Measurements from ENCODE around the gene PXDC1. TPM values are rescaled to one million over a fixed set of nuclear protein-coding genes. Genes with fewer than 3 reads are reported as not detected.

The PXDC1 gene
- total RNA-seq, 1 donor from 2014 or later = 231 TPM

GRCh38 chr6:3740551-3741476 is 10.7 kb downstream of the PXDC1 start:
- peak overlapping the region; percentile 91 for H3K27ac Mint-ChIP-seq (ENCODE audit: unreplicated experiment)
- no peak for TF ChIP-seq CTCF (IDR thresholded peaks at IDR 0.05)
- DNase-seq (ENCODE audit: low spot score) = no peak
- H3K9me3 Mint-ChIP-seq (ENCODE audit: low read depth) = no peaks in the 10 kb centered on the region
- peaks cover 40% of the 10 kb centered on the region for H3K36me3 Mint-ChIP-seq (ENCODE audit: low read depth)
- peaks cover 100% of the 10 kb centered on the region for H3K4me1 Mint-ChIP-seq (ENCODE audit: low read depth)
- peak overlapping the region; percentile 30 for H3K4me3 Mint-ChIP-seq (ENCODE audit: unreplicated experiment)
- no peaks in the 10 kb centered on the region for H3K27me3 Mint-ChIP-seq (ENCODE audit: low read depth)

GRCh38 chr6:3739311-3739897 is 12.1 kb downstream of the PXDC1 start:
- DNase-seq (ENCODE audit: low spot score) = peak; percentile 84
- Mint-ChIP-seq H3K27me3 (ENCODE audit: low read depth) (no peaks in the 10 kb centered on the region), H3K36me3 (ENCODE audit: low read depth) (peaks cover 54% of the 10 kb centered on the region), H3K9me3 (ENCODE audit: low read depth) (peaks cover 4% of the 10 kb centered on the region), H3K4me1 (ENCODE audit: low read depth) (peaks cover 99% of the 10 kb centered on the region), H3K4me3 (ENCODE audit: unreplicated experiment) (peak overlapping the region; percentile 10), H3K27ac (ENCODE audit: unreplicated experiment) (peak overlapping the region; percentile 91)
- TF ChIP-seq CTCF (IDR thresholded peaks at IDR 0.05) = no peak

- TF ChIP-seq CTCF (IDR thresholded peaks at IDR 0.05) = no peak
- H3K27ac Mint-ChIP-seq (ENCODE audit: unreplicated experiment) = peak overlapping the region; percentile 91
- peaks cover 57% of the 10 kb centered on the region for H3K36me3 Mint-ChIP-seq (ENCODE audit: low read depth)
- H3K27me3 Mint-ChIP-seq (ENCODE audit: low read depth) = no peaks in the 10 kb centered on the region
- no peak overlapping the region for H3K4me3 Mint-ChIP-seq (ENCODE audit: unreplicated experiment)
- peaks cover 4% of the 10 kb centered on the region for H3K9me3 Mint-ChIP-seq (ENCODE audit: low read depth)
- DNase-seq (ENCODE audit: low spot score) = no peak
- H3K4me1 Mint-ChIP-seq (ENCODE audit: low read depth) = peaks cover 99% of the 10 kb centered on the region
These were observed 13.0 kb downstream of the PXDC1 start for GRCh38 chr6:3738381-3739131.

GRCh38 chr6:3737831-3738210 is 13.7 kb downstream of the PXDC1 start:
- TF ChIP-seq CTCF (IDR thresholded peaks at IDR 0.05) = no peak
- DNase-seq (ENCODE audit: low spot score) = no peak
- Mint-ChIP-seq H3K36me3 (ENCODE audit: low read depth) (peaks cover 58% of the 10 kb centered on the region), H3K4me1 (ENCODE audit: low read depth) (peaks cover 99% of the 10 kb centered on the region), H3K27me3 (ENCODE audit: low read depth) (no peaks in the 10 kb centered on the region), H3K27ac (ENCODE audit: unreplicated experiment) (peak overlapping the region; percentile 73), H3K4me3 (ENCODE audit: unreplicated experiment) (no peak overlapping the region), H3K9me3 (ENCODE audit: low read depth) (peaks cover 4% of the 10 kb centered on the region)

Data from chondrocyte (in vitro differentiated cells).